Measurements from ENCODE around the gene ARHGAP12.
A peak's percentile ranks its signal among the peaks of the same experiment; 100 is the strongest.

Gene ARHGAP12

DNA sequence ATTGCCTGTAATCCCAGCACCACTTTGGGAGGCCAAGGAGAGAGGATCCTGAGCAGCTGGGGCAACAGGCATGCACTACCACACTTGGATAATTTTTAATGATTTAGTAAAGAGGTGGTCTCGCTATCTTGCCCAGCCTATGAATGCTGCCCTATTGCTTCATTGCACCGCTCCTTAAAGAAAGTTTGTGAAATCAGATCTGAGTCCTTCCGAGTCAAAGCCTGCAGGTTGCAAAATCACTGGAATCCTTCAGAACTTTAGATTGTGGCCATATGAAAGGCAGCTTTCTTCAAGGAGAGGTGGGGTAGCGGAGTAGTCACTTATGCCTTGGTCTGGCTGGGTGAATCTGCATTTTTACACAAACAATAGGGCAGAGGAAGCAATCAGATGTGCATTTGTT lies 166.3 kb downstream of the ARHGAP12 start:
- no peak for DNase-seq

DNA sequence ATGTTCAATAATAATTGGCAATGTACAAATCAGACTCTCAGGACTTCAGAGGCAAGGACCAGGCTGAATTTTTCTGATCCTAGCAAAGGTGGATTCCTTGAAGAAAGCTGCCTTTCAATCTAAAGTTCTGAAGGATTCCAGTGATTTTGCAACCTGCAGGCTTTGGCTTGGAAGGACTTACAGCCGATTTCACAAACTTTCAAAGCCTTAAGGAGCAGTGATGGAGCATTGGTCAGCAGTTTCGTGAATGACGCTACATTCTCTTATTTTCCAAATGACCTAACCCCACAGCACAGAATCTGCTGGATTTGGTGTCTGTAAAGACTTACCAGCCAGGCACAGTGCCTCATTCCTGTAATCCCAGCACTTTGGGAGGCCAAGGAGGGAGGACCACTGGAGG lies 167.5 kb downstream of the ARHGAP12 start:
- no peak for DNase-seq

DNA sequence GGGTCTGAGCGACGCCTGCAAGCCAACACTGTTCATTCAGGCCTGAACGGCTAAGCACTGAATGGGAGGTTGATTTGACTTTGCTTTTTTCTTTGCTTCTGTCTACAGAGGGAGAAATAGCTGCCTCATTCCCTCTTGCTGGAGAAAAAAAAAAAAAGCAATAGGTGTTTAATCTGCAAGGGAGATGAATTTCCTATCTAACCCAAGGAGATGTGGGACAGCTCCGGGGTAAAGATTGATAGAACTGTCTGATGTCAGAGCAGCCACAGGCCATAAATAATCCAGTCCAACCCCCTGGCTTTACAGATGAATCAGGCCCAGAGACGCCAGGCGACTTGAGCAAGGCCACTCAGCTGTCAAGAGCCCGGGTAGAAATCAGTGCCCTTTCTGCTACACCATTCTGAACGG lies 168.0 kb downstream of the ARHGAP12 start:
- no peak for DNase-seq

DNA sequence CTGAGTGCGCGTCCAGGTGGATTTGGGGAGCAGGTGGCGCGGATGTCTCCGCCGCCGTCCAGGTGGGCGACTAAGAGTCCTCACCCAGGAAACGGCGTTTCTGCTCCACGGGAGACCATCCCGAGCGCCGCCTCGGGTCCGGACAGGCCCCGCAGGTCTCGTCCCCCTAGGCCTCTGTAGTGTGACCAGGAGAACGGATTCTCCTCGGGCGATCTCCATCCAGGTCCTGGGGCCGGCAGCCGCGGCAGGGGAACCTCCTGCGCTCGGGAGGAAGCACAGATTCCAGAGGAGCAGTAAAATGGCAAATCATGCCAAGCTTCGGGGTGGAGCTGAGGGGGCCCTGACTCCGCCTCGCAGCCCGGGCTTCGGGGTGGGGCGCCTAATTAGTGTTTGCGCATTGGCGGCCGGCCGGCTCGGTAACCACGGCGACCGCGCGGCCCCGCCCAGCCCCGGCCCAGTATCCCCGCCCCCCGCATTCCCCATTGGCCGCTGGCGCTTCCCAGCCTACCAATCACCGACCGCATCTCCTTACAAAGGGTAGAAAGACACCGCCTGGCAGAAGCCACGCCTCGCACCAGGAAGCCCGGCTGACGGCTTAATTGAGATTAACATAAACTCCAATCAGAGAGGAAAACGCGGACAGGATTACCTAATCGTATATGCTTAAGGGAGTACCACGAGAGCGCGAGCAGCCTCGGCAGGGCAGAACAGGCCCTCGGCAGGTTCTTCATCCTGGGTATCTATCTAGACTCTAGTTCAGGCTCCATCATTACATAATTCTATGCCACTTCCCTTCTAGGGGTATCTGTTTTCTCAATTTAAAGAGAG lies 168.6 kb downstream of the ARHGAP12 start:
- peak; percentile 86 for DNase-seq

DNA sequence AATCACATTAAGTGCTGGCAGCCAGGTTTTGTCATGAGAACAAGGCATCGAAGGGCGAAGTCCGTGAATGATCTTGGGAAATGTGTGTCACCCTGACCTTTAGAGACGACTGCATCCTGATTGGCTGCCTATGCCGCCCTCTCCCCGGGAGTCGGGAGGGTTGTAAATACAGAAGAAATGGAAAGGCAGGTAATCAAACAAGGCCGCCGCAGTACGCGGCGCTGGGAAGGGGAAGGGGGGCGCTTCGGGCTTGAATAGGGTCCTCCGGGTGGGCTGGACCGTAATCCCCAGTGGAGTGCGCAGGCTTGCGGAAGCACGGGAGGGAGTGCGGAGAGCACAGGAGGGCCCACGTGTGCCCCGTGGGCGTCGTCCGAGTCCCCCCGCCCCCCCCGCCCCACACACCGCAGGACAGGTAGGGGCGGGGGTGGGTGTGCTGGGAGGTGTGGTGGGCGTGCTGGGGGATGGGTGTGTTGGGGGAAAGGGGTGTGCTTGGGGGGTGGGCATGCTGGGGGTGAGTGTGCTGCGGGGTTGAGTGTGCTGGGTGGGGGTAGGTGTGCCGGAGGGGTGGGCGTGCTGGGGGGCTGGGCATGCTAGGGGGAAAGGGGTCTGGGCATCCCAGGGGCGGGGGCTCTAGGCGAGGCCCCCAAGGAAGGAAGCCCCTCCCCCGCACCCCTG lies 169.4 kb downstream of the ARHGAP12 start:
- DNase-seq = no peak

DNA sequence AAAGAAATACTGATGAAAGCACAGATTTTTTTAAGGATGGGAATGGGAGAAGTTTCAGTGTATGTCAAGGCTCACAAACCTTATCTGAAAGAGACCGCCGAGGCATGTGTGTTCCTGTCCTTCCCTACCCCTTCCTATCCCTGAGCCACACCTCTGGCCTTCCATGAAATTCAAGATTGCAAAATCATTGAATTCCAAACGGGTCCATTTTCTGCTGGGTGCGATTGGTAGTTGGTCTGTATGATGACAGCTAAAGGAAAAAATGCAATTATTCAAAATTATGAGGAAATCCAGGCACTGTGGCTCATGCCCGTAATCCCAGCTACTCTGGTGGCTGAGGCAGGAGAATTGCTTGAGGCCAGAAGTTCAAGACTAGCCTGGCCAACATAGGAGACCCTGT lies 170.1 kb downstream of the ARHGAP12 start:
- no peak for DNase-seq

DNA sequence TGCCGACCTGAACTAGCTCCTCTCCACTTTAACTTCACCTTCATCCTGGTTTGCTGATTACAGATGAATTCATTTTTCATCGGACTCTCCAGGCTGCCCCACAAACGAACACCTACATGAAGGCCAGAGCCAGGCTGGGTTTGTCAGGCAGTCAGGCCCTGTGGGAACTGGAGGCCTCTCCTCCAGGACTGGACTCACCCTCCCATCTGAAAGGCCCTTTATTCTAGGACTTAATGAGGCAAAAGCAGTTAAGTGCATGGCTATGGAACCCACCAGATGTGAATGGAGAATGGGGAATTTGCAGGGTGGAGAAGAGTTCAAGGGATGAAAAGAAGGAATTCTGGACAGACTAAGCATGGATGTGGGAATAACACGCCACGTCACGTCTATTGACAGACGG lies 170.8 kb downstream of the ARHGAP12 start:
- DNase-seq = no peak

DNA sequence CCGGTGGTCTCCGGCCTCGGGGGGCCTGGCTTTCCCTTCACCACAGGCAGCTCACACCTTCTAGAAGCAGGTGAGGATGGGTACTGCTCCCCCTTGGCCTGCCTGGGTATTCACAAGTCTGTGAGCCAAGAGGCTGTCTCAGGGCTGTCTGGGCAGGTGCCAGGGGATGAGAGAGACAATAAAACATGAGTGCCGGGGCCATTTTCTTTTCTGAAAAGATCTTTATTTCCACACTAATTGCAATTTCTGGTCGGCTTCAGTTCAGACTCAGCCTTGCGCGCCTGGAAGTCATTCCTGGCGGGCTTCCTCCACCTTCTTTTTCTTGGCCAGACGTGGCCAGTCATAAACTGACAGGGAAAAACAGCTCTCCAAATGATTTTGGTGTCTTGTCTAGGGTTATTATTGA lies 171.2 kb downstream of the ARHGAP12 start:
- no peak for DNase-seq

DNA sequence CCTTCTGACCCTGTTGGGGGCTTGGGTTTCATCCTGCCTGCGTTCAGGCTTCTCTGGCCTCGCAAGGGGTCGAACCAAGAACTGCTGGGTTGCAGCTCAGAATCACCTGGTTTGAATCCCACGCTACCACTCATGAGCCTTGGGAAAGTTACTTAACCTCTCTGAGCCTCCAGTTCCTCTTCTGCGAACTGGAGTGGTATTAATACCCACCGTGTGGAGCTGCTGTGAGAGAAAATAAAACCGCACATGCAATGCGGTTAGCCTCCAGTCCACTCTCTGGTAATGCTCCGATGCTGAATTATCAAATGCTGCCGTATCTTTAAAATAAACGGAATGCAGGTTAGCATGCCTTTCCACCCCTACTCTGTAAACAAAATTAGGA lies 171.9 kb downstream of the ARHGAP12 start:
- DNase-seq = no peak

DNA sequence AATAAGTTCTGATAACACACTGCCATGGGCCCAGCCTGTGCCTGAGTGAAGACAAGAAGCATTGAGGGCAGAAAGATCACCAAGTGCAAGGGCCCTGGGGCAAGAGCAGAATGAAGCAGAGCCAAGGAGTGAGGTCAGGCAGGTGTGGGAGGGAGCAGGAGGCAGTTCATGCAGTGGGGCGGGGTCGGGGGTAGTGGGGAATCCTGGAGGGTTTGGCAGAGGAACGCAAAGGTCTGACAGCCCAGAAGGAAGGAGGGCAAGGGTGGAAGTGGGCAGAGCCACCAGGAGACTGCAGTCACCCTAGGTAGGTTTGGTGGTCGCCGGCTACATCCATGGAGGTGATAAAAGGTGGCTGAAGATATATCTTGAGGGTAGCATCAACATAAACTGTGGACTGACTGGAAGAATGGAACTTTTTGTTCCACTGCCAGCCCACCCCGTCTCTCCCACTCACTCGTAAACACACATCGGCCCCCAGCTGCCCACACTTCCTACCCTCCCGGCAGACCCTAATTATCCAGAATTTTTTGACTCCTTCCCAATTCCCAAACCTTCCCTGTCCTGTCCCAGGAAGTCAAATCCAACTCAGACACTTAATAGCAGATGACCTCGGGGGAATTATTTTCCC lies 172.4 kb downstream of the ARHGAP12 start:
- DNase-seq = no peak
